ENCODE data around the gene SLC45A2. TPM values are rescaled to one million over a fixed set of nuclear protein-coding genes. Genes with fewer than 3 reads are reported as not detected.

The SLC45A2 gene
- total RNA-seq, 1 experiment from 2014 or later = not detected

DNA sequence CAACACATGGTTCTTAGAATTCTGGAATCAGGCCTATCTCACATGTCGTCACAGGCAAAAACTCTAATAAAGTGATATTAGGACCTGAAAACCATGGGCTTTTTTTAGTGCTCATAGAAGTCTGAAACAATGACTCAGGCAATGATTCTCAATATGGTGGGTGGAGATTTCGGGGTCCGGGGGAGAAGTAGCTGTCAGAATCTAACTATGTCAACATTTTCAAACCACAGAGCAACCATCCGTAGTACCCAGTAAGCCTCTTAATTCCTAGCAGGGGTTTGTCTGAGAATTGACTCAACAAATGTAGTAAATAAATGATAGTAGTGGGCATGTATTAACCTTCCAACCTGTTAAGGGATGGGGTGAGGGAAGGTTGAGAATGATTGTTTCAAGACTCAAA, 20.7 kb upstream of the SLC45A2 start:
- Mint-ChIP-seq H3K36me3 (ENCODE audit: insufficient read depth, unreplicated experiment) (peaks cover 29% of the 10 kb centered on the region), H3K4me3 (ENCODE audit: unreplicated experiment) (no peak overlapping the region), H3K27ac (ENCODE audit: low read depth, unreplicated experiment) (no peak overlapping the region), H3K9me3 (ENCODE audit: unreplicated experiment) (no peaks in the 10 kb centered on the region), H3K4me1 (ENCODE audit: insufficient read depth, unreplicated experiment) (peaks cover 13% of the 10 kb centered on the region), H3K27me3 (ENCODE audit: insufficient read depth, unreplicated experiment) (no peaks in the 10 kb centered on the region)
- intact Hi-C loops (cut with micrococcal nuclease) = no loop called here
- CTCF ChIA-PET = interaction anchor here (2.5 kb wide), 1 partner anchor 8 kb away, joined by 24 read pairs; no protein-coding TSS in a partner anchor
- BruUV-seq (replicated peaks) = no TSS peak
- no peak for DNase-seq (ENCODE audit: unreplicated experiment)
- TF ChIP-seq, protein P1, sequence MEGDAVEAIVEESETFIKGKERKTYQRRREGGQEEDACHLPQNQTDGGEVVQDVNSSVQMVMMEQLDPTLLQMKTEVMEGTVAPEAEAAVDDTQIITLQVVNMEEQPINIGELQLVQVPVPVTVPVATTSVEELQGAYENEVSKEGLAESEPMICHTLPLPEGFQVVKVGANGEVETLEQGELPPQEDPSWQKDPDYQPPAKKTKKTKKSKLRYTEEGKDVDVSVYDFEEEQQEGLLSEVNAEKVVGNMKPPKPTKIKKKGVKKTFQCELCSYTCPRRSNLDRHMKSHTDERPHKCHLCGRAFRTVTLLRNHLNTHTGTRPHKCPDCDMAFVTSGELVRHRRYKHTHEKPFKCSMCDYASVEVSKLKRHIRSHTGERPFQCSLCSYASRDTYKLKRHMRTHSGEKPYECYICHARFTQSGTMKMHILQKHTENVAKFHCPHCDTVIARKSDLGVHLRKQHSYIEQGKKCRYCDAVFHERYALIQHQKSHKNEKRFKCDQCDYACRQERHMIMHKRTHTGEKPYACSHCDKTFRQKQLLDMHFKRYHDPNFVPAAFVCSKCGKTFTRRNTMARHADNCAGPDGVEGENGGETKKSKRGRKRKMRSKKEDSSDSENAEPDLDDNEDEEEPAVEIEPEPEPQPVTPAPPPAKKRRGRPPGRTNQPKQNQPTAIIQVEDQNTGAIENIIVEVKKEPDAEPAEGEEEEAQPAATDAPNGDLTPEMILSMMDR (IDR thresholded peaks at IDR 0.05; ENCODE audit: unreplicated experiment) = no peak
- POLR2A ChIA-PET = no interaction called here

DNA sequence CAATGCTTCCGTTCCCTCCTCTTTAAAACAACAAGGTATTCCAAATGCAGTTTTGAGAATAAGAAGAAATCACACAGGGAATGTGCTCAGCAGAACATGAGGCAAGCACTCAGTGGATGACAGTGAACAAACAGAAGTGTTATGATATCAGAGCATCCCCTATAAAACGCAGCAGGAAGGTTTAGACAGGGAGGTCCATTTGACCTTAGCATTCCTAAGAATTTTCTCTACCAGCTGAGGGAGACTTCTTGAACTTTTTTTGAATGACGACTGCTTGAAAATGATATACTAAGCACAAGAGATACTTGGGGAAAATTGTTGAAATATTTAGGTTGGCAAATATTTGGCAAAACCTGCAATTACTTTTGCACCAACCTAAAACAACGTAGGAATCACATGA, 19.4 kb upstream of the SLC45A2 start:
- Mint-ChIP-seq H3K4me1 (ENCODE audit: insufficient read depth, unreplicated experiment) (peaks cover 13% of the 10 kb centered on the region), H3K36me3 (ENCODE audit: insufficient read depth, unreplicated experiment) (peaks cover 33% of the 10 kb centered on the region), H3K27ac (ENCODE audit: low read depth, unreplicated experiment) (no peak overlapping the region), H3K27me3 (ENCODE audit: insufficient read depth, unreplicated experiment) (no peaks in the 10 kb centered on the region), H3K9me3 (ENCODE audit: unreplicated experiment) (no peaks in the 10 kb centered on the region), H3K4me3 (ENCODE audit: unreplicated experiment) (no peak overlapping the region)
- DNase-seq (ENCODE audit: unreplicated experiment) = no peak
- TF ChIP-seq, protein P1 (IDR thresholded peaks at IDR 0.05; ENCODE audit: unreplicated experiment) = no peak
- intact Hi-C loops (cut with micrococcal nuclease) = no loop called here
- CTCF ChIA-PET = no interaction called here
- no TSS peak for BruUV-seq (replicated peaks)
- POLR2A ChIA-PET = no interaction called here

DNA sequence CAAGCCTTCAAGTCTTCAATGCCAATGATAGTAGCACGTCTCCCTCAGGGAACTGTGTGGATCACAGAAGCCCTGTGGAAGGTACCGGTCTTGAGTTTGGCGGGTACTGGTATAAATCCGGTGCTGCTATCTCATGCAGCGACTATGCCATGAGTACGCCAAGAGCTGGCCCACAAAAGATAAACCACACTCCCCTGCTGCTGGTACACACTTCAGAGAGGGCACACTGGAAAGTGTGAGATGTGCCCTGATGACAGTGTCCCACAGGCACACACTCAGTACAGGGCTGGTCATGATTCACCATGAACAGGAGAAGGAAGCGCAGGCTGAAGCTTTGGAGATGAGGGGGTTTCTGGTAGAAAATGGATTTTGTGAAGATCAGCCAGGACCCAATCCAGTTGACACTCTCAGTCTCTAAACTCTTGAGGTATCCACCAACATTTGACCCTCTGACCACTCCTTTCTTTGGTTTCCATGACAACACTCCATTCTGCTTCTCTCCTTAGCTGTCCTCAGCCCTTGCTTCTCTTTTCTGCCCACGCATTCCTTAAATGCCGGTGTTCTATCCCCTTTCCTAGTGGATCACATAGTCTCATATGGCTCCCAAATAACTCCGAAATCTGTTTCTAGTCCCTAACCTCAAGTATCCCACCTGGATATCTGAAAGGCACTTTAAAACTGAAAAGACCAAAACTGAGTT, 18.3 kb upstream of the SLC45A2 start:
- intact Hi-C loops (cut with micrococcal nuclease) = no loop called here
- no peaks in the 10 kb centered on the region for H3K9me3 Mint-ChIP-seq (ENCODE audit: unreplicated experiment)
- peaks cover 37% of the 10 kb centered on the region for H3K36me3 Mint-ChIP-seq (ENCODE audit: insufficient read depth, unreplicated experiment)
- CTCF ChIA-PET = interaction anchor here (0.7 kb wide), 1 partner anchor 33 kb away, joined by 4 read pairs; no protein-coding TSS in a partner anchor
- H3K4me1 Mint-ChIP-seq (ENCODE audit: insufficient read depth, unreplicated experiment) = peaks cover 13% of the 10 kb centered on the region
- no peak overlapping the region for H3K4me3 Mint-ChIP-seq (ENCODE audit: unreplicated experiment)
- no TSS peak for BruUV-seq (replicated peaks)
- H3K27ac Mint-ChIP-seq (ENCODE audit: low read depth, unreplicated experiment) = no peak overlapping the region
- DNase-seq (ENCODE audit: unreplicated experiment) = no peak
- POLR2A ChIA-PET = no interaction called here
- H3K27me3 Mint-ChIP-seq (ENCODE audit: insufficient read depth, unreplicated experiment) = no peaks in the 10 kb centered on the region
- TF ChIP-seq, protein P1 (IDR thresholded peaks at IDR 0.05; ENCODE audit: unreplicated experiment) = no peak

DNA sequence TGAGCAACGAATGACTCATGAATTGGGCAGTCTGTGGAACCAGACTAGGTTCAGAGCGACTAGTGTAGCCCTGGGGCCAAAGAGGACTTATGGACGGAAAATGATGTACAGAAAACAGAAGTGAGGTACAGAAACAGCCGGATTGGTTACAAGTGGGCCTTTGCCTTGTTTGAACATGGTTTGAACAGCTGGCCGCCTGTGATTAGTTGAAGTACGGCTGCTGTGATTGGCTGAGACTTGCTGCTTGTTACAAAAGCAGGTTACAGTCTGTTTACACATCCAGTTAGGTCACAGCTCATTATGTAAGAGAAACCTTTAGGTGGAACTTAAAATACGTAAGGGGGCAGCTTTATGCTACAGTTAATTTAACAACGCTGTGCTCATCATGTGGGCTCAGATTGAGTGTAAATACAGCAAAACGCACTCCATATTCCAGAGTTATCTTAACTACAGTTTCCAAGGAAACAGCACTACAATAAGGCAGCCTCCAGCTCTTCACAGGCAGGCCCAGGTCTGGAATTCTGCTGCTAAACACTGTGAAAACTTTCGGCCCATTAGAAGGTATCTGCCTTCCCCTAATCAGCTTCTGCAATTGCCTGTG, 16.8 kb upstream of the SLC45A2 start:
- peaks cover 45% of the 10 kb centered on the region for H3K36me3 Mint-ChIP-seq (ENCODE audit: insufficient read depth, unreplicated experiment)
- DNase-seq (ENCODE audit: unreplicated experiment) = no peak
- ChIA-PET CTCF (interaction anchor here (1.1 kb wide), 1 partner anchor 452 kb away, joined by 4 read pairs; no protein-coding TSS in a partner anchor), POLR2A (interaction anchor here (0.6 kb wide), 1 partner anchor 570 kb away, joined by 3 read pairs; no protein-coding TSS in a partner anchor)
- H3K4me3 Mint-ChIP-seq (ENCODE audit: unreplicated experiment) = no peak overlapping the region
- intact Hi-C loops (cut with micrococcal nuclease) = no loop called here
- H3K4me1 Mint-ChIP-seq (ENCODE audit: insufficient read depth, unreplicated experiment) = peaks cover 6% of the 10 kb centered on the region
- H3K27ac Mint-ChIP-seq (ENCODE audit: low read depth, unreplicated experiment) = no peak overlapping the region
- TF ChIP-seq, protein P1 (IDR thresholded peaks at IDR 0.05; ENCODE audit: unreplicated experiment) = no peak
- H3K27me3 Mint-ChIP-seq (ENCODE audit: insufficient read depth, unreplicated experiment) = no peaks in the 10 kb centered on the region
- no peaks in the 10 kb centered on the region for H3K9me3 Mint-ChIP-seq (ENCODE audit: unreplicated experiment)
- no TSS peak for BruUV-seq (replicated peaks)
